K562 (cell line): ENCODE data around the gene GNB2. TPM values are rescaled to one million over a fixed set of nuclear protein-coding genes. Genes with fewer than 3 reads are reported as not detected.

Source experiments
- ATAC-seq: fragments of 200-7000 bp; cut with Tn5 transposase; 3 replicates; pipeline ENCODE4 v1.9.1; 2020; ENCODE audit warnings: moderate library complexity
- BruUV-seq: library from RNA; stranded (reverse); fragments of 400-500 nt; replicated peaks from 2 replicates; lab custom pipeline; 2021; lab: Mats Ljungman, UMichigan
- CTCF ChIA-PET: fragments of 300-600 bp; formaldehyde crosslinking; extraction: SDS; loops from one replicate; lab custom pipeline; 2021; ENCODE audit warnings: low intra/inter-chr PET ratio; lab: Yijun Ruan, JAX
- POLR2A ChIA-PET: fragments of 300-600, 350-650 bp; sonication (Branson Sonifier 250); formaldehyde crosslinking; extraction: SDS; loops from one replicate; lab custom pipeline; 2021; ENCODE audit warnings: antibody characterized with exemption, inconsistent platforms; lab: Yijun Ruan, JAX
- DNase-seq, 4 experiments: peaks; one replicate each; pipeline versions ENCODE4 v3.0.0 to v3.0.0-alpha.2; 2011 to 2018; ENCODE audit warnings: low spot score in 3 of 4, mixed read lengths in 3 of 4; ENCODE audit errors: extremely low read depth in 1 of 4
- FAIRE-seq: peaks from 2 replicates; lab custom pipeline; 2011; peaks lifted over from hg19 to GRCh38; lab: Jason Lieb, UNC
- H2AFZ ChIP-seq: 2 replicates; pipeline ENCODE4 v1.6.0; 2011; ENCODE audit warnings: low read depth, low read length, control low read depth, inconsistent platforms
- H3K27ac ChIP-seq: fragments of 200-600 bp; 3 replicates; pipeline ENCODE4 v1.8.0; 2011; ENCODE audit warnings: low read depth, mild to moderate bottlenecking, control low read depth, inconsistent platforms, low read length, moderate library complexity, mixed read lengths; ENCODE audit errors: extremely low read depth
- H3K27me3 ChIP-seq, 2 experiments: fragments of 300-600 bp in 1 of 2; 2 replicates in 1 of 2; 3 replicates in 1 of 2; pipeline versions ENCODE4 v1.6.0 to v1.8.0; 2011; ENCODE audit warnings: inconsistent platforms in 2 of 2, low read length in 2 of 2, mild to moderate bottlenecking in 1 of 2, mixed read lengths in 1 of 2, moderate library complexity in 1 of 2; ENCODE audit not compliant: control insufficient read depth in 2 of 2, insufficient read depth in 2 of 2
- H3K36me3 ChIP-seq: fragments of 300-600 bp; 3 replicates; pipeline ENCODE4 v1.8.0; 2011; ENCODE audit warnings: mild to moderate bottlenecking, low read length, inconsistent platforms; ENCODE audit not compliant: control insufficient read depth, insufficient read depth
- H3K4me1 ChIP-seq, 2 experiments: fragments of 200-600 bp in 1 of 2; replicated peaks in 1 of 2; 2 replicates in 1 of 2; 3 replicates in 1 of 2; pipeline versions ENCODE4 v1.5.1 to v1.8.0; 2011; ENCODE audit warnings: inconsistent platforms in 2 of 2, low read length in 2 of 2, mild to moderate bottlenecking in 1 of 2, mixed read lengths in 1 of 2, moderate library complexity in 1 of 2; ENCODE audit not compliant: control insufficient read depth in 2 of 2, insufficient read depth in 2 of 2
- H3K4me2 ChIP-seq: 2 replicates; pipeline ENCODE4 v1.6.1; 2011; ENCODE audit warnings: low read length, control low read depth, inconsistent platforms, mixed read lengths; ENCODE audit not compliant: insufficient read depth
- H3K4me3 ChIP-seq: fragments of 200-600 bp; sonication (generic), shearing (Covaris generic); 2 replicates; pipeline ENCODE4 v1.5.1; 2016; ENCODE audit warnings: control low read depth, inconsistent platforms
- H3K79me2 ChIP-seq: fragments of 200-600 bp; 3 replicates; pipeline ENCODE4 v1.8.0; 2011; ENCODE audit warnings: low read length, inconsistent platforms; ENCODE audit not compliant: control insufficient read depth, insufficient read depth
- H3K9ac ChIP-seq, 2 experiments: 2 replicates each; pipeline versions ENCODE4 v1.6.0 to v1.6.1; 2011; ENCODE audit warnings: low read depth in 2 of 2, low read length in 2 of 2, control low read depth in 1 of 2, inconsistent platforms in 1 of 2, mild to moderate bottlenecking in 1 of 2, mixed read lengths in 1 of 2; ENCODE audit not compliant: insufficient read depth in 1 of 2
- H3K9me1 ChIP-seq: one replicate; pipeline ENCODE4 v1.6.0; 2011; ENCODE audit warnings: inconsistent platforms, mild to moderate bottlenecking, low read length, moderate library complexity; ENCODE audit not compliant: control insufficient read depth, insufficient read depth
- H3K9me3 ChIP-seq: replicated peaks from 2 replicates; pipeline ENCODE4 v1.5.1; 2011; ENCODE audit warnings: low read depth, low read length, inconsistent platforms; ENCODE audit not compliant: control insufficient read depth, insufficient read depth
- H4K20me1 ChIP-seq: replicated peaks from 2 replicates; pipeline ENCODE4 v1.6.1; 2011; ENCODE audit warnings: low read length, inconsistent platforms, mixed read lengths; ENCODE audit not compliant: control insufficient read depth, insufficient read depth
- CREB3L1 ChIP-seq: fragments of 450-650 bp; IDR thresholded peaks from 2 replicates; pipeline ENCODE4 v1.6.1; 2014; ENCODE audit warnings: low read depth, mild to moderate bottlenecking, moderate library complexity, borderline replicate concordance
- FOXJ3 ChIP-seq: sonication (generic); formaldehyde crosslinking; IDR thresholded peaks from 2 replicates; pipeline ENCODE4 v1.4.0; 2020; ENCODE audit warnings: mild to moderate bottlenecking, missing genetic modification reagents
- RBFOX2 ChIP-seq: fragments of 200-400 bp; formaldehyde crosslinking; IDR thresholded peaks from 2 replicates; pipeline ENCODE4 v1.6.1; 2017; ENCODE audit warnings: low read depth, mild to moderate bottlenecking, low read length, moderate library complexity
- RUNX1 ChIP-seq: sonication (generic); IDR thresholded peaks from 2 replicates; pipeline ENCODE4 v1.6.1; 2016; ENCODE audit warnings: antibody characterized with exemption, low read depth
- TEAD4 ChIP-seq, 2 experiments: sonication (generic) in 1 of 2; formaldehyde crosslinking in 1 of 2; IDR thresholded peaks; 2 replicates each; pipeline versions ENCODE4 v1.6.1 to v1.8.0; 2012 to 2022; ENCODE audit warnings: borderline replicate concordance in 1 of 2, inconsistent platforms in 1 of 2, low read length in 1 of 2, mild to moderate bottlenecking in 1 of 2, missing genetic modification reagents in 1 of 2
- ZBTB33 ChIP-seq: sonication (generic); formaldehyde crosslinking; IDR thresholded peaks from 2 replicates; pipeline ENCODE4 v1.8.1; 2023; ENCODE audit warnings: mild to moderate bottlenecking, missing genetic modification reagents
- ZNF124 ChIP-seq: sonication (generic); formaldehyde crosslinking; IDR thresholded peaks from 2 replicates; pipeline ENCODE4 v1.8.1; 2022; ENCODE audit warnings: missing genetic modification reagents
- ZNF146 ChIP-seq: IDR thresholded peaks from one replicate; pipeline ENCODE4 v1.6.1; 2018; ENCODE audit warnings: missing compliant biosample characterization; ENCODE audit not compliant: unreplicated experiment
- ZNF253 ChIP-seq: fragments of 250-450 bp; sonication (Bioruptor Pico); conservative IDR thresholded peaks from 2 replicates; pipeline ENCODE4 v1.6.1; 2021; ENCODE audit warnings: mild to moderate bottlenecking
- ZNF586 ChIP-seq: fragments of 450-650 bp; formaldehyde crosslinking; conservative IDR thresholded peaks from 2 replicates; pipeline ENCODE4 v1.4.0; 2020; ENCODE audit warnings: mild to moderate bottlenecking, moderate library complexity
- ZNF695 ChIP-seq: fragments of 450-650 bp; formaldehyde crosslinking; IDR thresholded peaks from 2 replicates; pipeline ENCODE4 v1.4.0; 2020; ENCODE audit warnings: mild to moderate bottlenecking, moderate library complexity
- ZNF740 ChIP-seq, 3 experiments: fragments of 200-800 bp in 1 of 3; sonication (Bioruptor generic) in 1 of 3; sonication (generic) in 1 of 3; formaldehyde crosslinking in 1 of 3; IDR thresholded peaks; 2 replicates each; pipeline versions ENCODE4 v1.6.1 to v1.8.0; 2016 to 2022; ENCODE audit warnings: mild to moderate bottlenecking in 2 of 3, missing compliant biosample characterization in 2 of 3, missing genetic modification characterization in 2 of 3, missing genetic modification reagents in 1 of 3
- WGBS: fragments of 100-300 bp; shearing (Covaris generic); methylation state at CpG from one replicate; pipeline ENCODE4 v1.1.6; 2016; ENCODE audit warnings: low coverage, mixed read lengths; ENCODE audit not compliant: insufficient coverage; ENCODE audit errors: missing lambda C conversion rate; 5-methylcytosine and 5-hydroxymethylcytosine counted together
- in situ Hi-C: fragments of 300-500 bp; cut with MboI; formaldehyde crosslinking; loops from 4 replicates; pipeline ENCODE4 v1.15.0; 2018; ENCODE audit warnings: inconsistent platforms, mixed read lengths
- intact Hi-C: fragments of 100-400 bp; cut with micrococcal nuclease; formaldehyde crosslinking; loops from 2 replicates; pipeline ENCODE4 v1.14.2; 2022
- polyA plus RNA-seq, 8 experiments: library from polyadenylated mRNA; depleted of rRNA in 4 of 8; stranded (reverse) in 5 of 8; unstranded in 3 of 8; fragments of >200 nt; fragmentation: Nextera tagmentation in 2 of 8; fragmentation: Illumina TruSeq in 1 of 8; extraction: Ambion mirVana in 2 of 8; extraction: Trizol in 1 of 8; gene quantifications; 2 replicates each; pipeline versions ENCODE4 v1.2.1 to v1.2.3, GENCODE V29; 2011 to 2014; ENCODE audit warnings: inconsistent platforms in 1 of 8, missing spikeins in 1 of 8
- total RNA-seq, 7 experiments: library from RNA; depleted of rRNA in 6 of 7; stranded (reverse); fragments of >200 nt in 6 of 7; fragmentation: Illumina TruSeq in 2 of 7; extraction: Trizol in 2 of 7; gene quantifications; 2 replicates each; pipeline versions ENCODE4 v1.2.1 to v1.2.3, GENCODE V29; 2011 to 2021; ENCODE audit warnings: low replicate concordance in 1 of 7
- TF ChIP-seq, protein P1 (sequence below), 2 experiments: fragments of 450-650 bp; IDR thresholded peaks; 2 replicates each; pipeline ENCODE4 v1.6.1; 2016
- TF ChIP-seq, protein P2 (sequence below): fragments of 450-650 bp; IDR thresholded peaks from 2 replicates; pipeline ENCODE4 v1.6.1; 2017; ENCODE audit warnings: mild to moderate bottlenecking, moderate library complexity

GNB2 gene
- total and polyA plus RNA-seq, 9 of the 15 experiments (the other 6 are each of a cell fraction or from before 2014, with no cell fraction given): 0.65 to 320 (median 104) TPM

DNA sequence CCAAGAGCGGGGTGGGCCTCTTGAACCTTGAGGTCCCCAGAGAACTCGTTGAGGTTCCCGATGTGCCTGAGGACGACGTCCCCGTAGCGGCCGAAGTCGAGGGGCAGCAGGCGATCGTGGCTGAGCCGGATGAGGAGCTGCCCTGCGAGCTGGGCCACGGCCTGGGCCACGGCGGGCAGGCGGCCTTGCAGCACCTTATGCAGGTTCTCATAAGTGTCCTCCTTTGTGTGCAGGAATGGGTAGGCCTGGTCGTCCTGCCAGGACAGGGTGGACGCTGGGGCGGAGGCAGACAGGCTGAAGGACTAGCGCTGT is 46.3 kb upstream of the GNB2 start:
- POLR2A ChIA-PET: interaction anchor here (1.4 to 7.0 kb wide), 2 partner anchors 13 to 48 kb away, joined by 5 to 54 read pairs; partner anchors contain the start of gene MOSPD3
- TF ChIP-seq ZNF146 (CRISPR knock-in tag) (peak; percentile 1), ZBTB33 (CRISPR knock-in tag) (peak; percentile 55; the same call in 1 of the 2 replicates), ZNF740 (CRISPR knock-in tag; IDR thresholded peaks at IDR 0.05) (peak; percentile 35; the same call in 1 of the 2 replicates), ZNF740 (tag; IDR thresholded peaks at IDR 0.05) (no peak), ZNF124 (CRISPR knock-in tag) (no peak), TEAD4 (IDR thresholded peaks at IDR 0.05; ENCODE audit: low read length) (no peak), TEAD4 (CRISPR knock-in tag; IDR thresholded peaks at IDR 0.05; ENCODE audit: borderline replicate concordance) (no peak), ZNF253 (CRISPR knock-in tag) (no peak), ZNF586 (CRISPR knock-in tag) (no peak), RUNX1 (no peak), ZNF695 (CRISPR knock-in tag) (no peak), RBFOX2 (peak; percentile 15), CREB3L1 (no peak), FOXJ3 (CRISPR knock-in tag) (no peak)
- TF ChIP-seq, protein P1, sequence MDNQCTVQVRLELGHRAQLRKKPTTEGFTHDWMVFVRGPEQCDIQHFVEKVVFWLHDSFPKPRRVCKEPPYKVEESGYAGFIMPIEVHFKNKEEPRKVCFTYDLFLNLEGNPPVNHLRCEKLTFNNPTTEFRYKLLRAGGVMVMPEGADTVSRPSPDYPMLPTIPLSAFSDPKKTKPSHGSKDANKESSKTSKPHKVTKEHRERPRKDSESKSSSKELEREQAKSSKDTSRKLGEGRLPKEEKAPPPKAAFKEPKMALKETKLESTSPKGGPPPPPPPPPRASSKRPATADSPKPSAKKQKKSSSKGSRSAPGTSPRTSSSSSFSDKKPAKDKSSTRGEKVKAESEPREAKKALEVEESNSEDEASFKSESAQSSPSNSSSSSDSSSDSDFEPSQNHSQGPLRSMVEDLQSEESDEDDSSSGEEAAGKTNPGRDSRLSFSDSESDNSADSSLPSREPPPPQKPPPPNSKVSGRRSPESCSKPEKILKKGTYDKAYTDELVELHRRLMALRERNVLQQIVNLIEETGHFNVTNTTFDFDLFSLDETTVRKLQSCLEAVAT (IDR thresholded peaks at IDR 0.05): peak in 1 of 2 experiments; percentile 86; a peak in 2 of 4 replicates
- TF ChIP-seq, protein P2, sequence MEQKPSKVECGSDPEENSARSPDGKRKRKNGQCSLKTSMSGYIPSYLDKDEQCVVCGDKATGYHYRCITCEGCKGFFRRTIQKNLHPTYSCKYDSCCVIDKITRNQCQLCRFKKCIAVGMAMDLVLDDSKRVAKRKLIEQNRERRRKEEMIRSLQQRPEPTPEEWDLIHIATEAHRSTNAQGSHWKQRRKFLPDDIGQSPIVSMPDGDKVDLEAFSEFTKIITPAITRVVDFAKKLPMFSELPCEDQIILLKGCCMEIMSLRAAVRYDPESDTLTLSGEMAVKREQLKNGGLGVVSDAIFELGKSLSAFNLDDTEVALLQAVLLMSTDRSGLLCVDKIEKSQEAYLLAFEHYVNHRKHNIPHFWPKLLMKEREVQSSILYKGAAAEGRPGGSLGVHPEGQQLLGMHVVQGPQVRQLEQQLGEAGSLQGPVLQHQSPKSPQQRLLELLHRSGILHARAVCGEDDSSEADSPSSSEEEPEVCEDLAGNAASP: no peak

More for the DNA sequence above, 46.3 kb upstream of the GNB2 start:
- WGBS: 88% methylated on average over 21 of the region's 21 CpGs
- CTCF ChIA-PET: no interaction called here
- intact Hi-C loops: loop anchor here (5.0 kb wide), 1 partner anchor 45 kb away; the partner anchor contains the start of gene GNB2
- Histone ChIP-seq H3K9me3 (no peaks in the 10 kb centered on the region), H3K27me3 (no peaks in the 10 kb centered on the region), H2AFZ (no peak overlapping the region), H3K9me1 (no peaks in the 10 kb centered on the region), H3K9ac (peak overlapping the region; percentile 53 to 87), H3K4me3 (peak overlapping the region; percentile 41; the same call in 1 of the 2 replicates), H3K79me2 (peaks cover 10% of the 10 kb centered on the region; the same call in 2 of the 3 replicates), H4K20me1 (peaks cover 6% of the 10 kb centered on the region), H3K4me1 (peaks cover 15 to 41% of the 10 kb centered on the region in 2 experiments), H3K27ac (peak overlapping the region; percentile 74; the same call in 2 of the 3 replicates), H3K4me2 (peak overlapping the region; percentile 53), H3K36me3 (peaks cover 68% of the 10 kb centered on the region)
- in situ Hi-C loops: no loop called here
- BruUV-seq: no TSS peak
- no peak for FAIRE-seq
- ATAC-seq: no peak
- DNase-seq: no peak
